ENCODE measurements around the gene TMEM50B. TPM values are rescaled to one million over a fixed set of nuclear protein-coding genes. Genes with fewer than 3 reads are reported as not detected.

The TMEM50B gene
- total RNA-seq, 2 experiments from 2014 or later, result 38.4 to 40.3 TPM

DNA sequence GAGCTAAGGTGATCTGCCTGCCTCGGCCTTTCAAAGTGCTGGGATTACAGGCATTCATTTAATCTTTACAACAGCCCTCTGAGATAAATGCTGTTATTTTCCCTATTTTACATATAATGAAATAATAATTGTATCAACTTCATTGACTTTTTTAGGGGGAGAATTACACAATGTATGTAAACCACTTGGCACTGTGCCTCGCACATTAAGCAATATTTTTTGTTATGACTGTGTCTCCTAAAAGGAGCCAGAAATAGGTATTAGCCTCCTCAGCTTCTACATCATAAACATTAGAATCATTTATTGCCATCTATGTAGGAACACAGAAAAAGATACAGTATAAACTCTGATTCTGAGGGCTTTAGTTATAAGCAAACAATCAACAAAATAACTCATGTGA is 12.8 kb upstream of the TMEM50B start:
- Histone ChIP-seq H3K4me3 (ENCODE audit: low read length) (no peak overlapping the region), H3K27ac (ENCODE audit: low read depth in 1 of 2, low read length in 2 of 2) (no peak overlapping the region), H3K36me3 (ENCODE audit: insufficient read depth, low read length) (no peaks in the 10 kb centered on the region), H3K4me1 (ENCODE audit: insufficient read depth, low read length) (peaks cover 14% of the 10 kb centered on the region), H3K27me3 (ENCODE audit: control insufficient read depth in 1 of 2, insufficient read depth in 2 of 2, low read length in 2 of 2) (no peaks in the 10 kb centered on the region), H3K9me3 (ENCODE audit: control insufficient read depth in 1 of 2, insufficient read depth in 1 of 2, low read length in 2 of 2) (no peaks in the 10 kb centered on the region)
- TF ChIP-seq, protein P1, sequence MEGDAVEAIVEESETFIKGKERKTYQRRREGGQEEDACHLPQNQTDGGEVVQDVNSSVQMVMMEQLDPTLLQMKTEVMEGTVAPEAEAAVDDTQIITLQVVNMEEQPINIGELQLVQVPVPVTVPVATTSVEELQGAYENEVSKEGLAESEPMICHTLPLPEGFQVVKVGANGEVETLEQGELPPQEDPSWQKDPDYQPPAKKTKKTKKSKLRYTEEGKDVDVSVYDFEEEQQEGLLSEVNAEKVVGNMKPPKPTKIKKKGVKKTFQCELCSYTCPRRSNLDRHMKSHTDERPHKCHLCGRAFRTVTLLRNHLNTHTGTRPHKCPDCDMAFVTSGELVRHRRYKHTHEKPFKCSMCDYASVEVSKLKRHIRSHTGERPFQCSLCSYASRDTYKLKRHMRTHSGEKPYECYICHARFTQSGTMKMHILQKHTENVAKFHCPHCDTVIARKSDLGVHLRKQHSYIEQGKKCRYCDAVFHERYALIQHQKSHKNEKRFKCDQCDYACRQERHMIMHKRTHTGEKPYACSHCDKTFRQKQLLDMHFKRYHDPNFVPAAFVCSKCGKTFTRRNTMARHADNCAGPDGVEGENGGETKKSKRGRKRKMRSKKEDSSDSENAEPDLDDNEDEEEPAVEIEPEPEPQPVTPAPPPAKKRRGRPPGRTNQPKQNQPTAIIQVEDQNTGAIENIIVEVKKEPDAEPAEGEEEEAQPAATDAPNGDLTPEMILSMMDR (IDR thresholded peaks at IDR 0.05), result no peak
- POLR2A ChIA-PET, result interaction anchor here (2.6 kb wide), 1 partner anchor 50 kb away, joined by 27 read pairs; the partner anchor contains the start of genes GART and SON
- intact Hi-C loops (cut with DNase I, micrococcal nuclease), result loop anchor here in 1 of 2 experiments (5.0 kb wide), 2 partner anchors 95 to 150 kb away; partner anchors contain the start of genes CRYZL1, DONSON and ITSN1
- no peaks in the 10 kb centered on the region for H3K27me3 Mint-ChIP-seq
- H3K36me3 Mint-ChIP-seq (ENCODE audit: low read depth), result peaks cover 8% of the 10 kb centered on the region
- peak overlapping the region; percentile 51 for H3K4me3 Mint-ChIP-seq
- no peak overlapping the region for H3K27ac Mint-ChIP-seq
- H3K4me1 Mint-ChIP-seq (ENCODE audit: low read depth), result peaks cover 13% of the 10 kb centered on the region
- ATAC-seq (ENCODE audit: poor library complexity), result no peak
- no peak for DNase-seq
- CTCF ChIA-PET, result interaction anchor here (0.7 to 4.3 kb wide), 2 partner anchors 12 to 1216 kb away, joined by 3 to 46 read pairs; partner anchors contain the start of gene TMEM50B
- no peaks in the 10 kb centered on the region for H3K9me3 Mint-ChIP-seq

DNA sequence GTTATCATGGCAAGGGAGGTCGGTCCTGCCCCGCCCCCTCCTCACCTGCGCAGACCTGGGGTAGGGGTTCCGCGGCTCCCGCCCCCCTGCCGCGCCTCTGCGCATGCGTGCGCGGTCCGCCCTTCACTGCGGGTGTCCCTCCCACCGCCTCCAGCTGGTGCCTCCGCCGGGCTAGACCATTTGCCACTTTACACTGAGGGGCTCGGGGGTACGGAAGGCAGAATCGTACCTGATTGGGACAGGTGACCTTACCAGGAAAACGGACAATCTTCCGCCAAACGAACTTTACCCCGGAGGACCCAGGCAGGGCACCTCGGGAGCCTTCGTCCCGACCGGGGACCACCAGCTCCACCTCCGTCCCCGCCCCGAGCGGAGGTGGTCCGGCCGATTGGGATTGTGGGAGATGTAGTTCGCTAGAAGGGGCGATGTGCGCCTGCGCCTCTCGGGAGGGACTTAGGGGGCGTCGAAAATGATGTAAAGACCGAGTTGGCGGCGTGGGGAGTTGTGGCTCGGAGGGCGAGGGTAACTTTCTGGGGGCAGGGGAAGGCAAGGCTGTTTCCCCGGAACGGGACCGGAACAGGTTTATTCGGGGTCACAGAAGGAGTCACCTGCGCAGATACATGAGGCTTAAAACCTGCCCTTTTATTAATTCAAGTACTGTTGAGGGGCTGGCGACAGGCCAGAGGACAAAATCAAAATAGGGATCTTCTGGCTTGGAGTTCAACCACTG is 11.8 kb upstream of the TMEM50B start, which contains the start of gene DNAJC28:
Gene DNAJC28 (minus strand): TSS at position 344 of the 730 bp plus-strand sequence. CDS start 2,323 bp downstream, outside the sequence.
- Histone ChIP-seq H3K9me3 (ENCODE audit: control insufficient read depth in 1 of 2, insufficient read depth in 1 of 2, low read length in 2 of 2) (no peaks in the 10 kb centered on the region), H3K27ac (ENCODE audit: low read depth in 1 of 2, low read length in 2 of 2) (peak within 1 kb of the TSS; percentile 39 to 63), H3K4me1 (ENCODE audit: insufficient read depth, low read length) (peaks cover 14% of the 10 kb centered on the region), H3K36me3 (ENCODE audit: insufficient read depth, low read length) (no peaks in the 10 kb centered on the region), H3K4me3 (ENCODE audit: low read length) (peak within 1 kb of the TSS; percentile 73), H3K27me3 (ENCODE audit: control insufficient read depth in 1 of 2, insufficient read depth in 2 of 2, low read length in 2 of 2) (no peaks in the 10 kb centered on the region)
- Mint-ChIP-seq H3K9me3 (no peaks in the 10 kb centered on the region), H3K27me3 (no peaks in the 10 kb centered on the region), H3K36me3 (ENCODE audit: low read depth) (peaks cover 8% of the 10 kb centered on the region), H3K4me3 (peak within 1 kb of the TSS; percentile 94), H3K27ac (peak within 1 kb of the TSS; percentile 85), H3K4me1 (ENCODE audit: low read depth) (peaks cover 13% of the 10 kb centered on the region)
- TF ChIP-seq, protein P1 (IDR thresholded peaks at IDR 0.05), result no peak
- DNase-seq (peak; percentile 89 to 96 (median 92)), ATAC-seq (ENCODE audit: poor library complexity) (peak; percentile 96)
- intact Hi-C loops (cut with DNase I, micrococcal nuclease), result loop anchor here (1.0 to 5.0 kb wide), 4 partner anchors 11 to 151 kb away; partner anchors contain the start of genes CRYZL1 (in 1 of the 2), DONSON (in 1 of the 2), GART (in 1 of the 2) and ITSN1 (in 1 of the 2)
- CTCF ChIA-PET, result interaction anchor here (1.0 to 4.3 kb wide), 3 partner anchors 11 to 131 kb away, joined by 3 to 46 read pairs (median 5); partner anchors contain the start of gene TMEM50B
- POLR2A ChIA-PET, result interaction anchor here (0.6 to 3.6 kb wide), 18 partner anchors 9 to 953 kb away, joined by 3 to 197 read pairs (median 4); partner anchors contain the start of genes DONSON, GART, IFNAR1 and PAXBP1

GRCh38 chr21:33490991-33491372 is 11.2 kb upstream of the TMEM50B start:
- no peaks in the 10 kb centered on the region for H3K9me3 ChIP-seq (ENCODE audit: control insufficient read depth in 1 of 2, insufficient read depth in 1 of 2, low read length in 2 of 2)
- H3K4me1 Mint-ChIP-seq (ENCODE audit: low read depth), result peaks cover 13% of the 10 kb centered on the region
- TF ChIP-seq, protein P1 (IDR thresholded peaks at IDR 0.05), result no peak
- H3K27me3 Mint-ChIP-seq, result no peaks in the 10 kb centered on the region
- H3K36me3 ChIP-seq (ENCODE audit: insufficient read depth, low read length), result no peaks in the 10 kb centered on the region
- DNase-seq, result no peak
- H3K27me3 ChIP-seq (ENCODE audit: control insufficient read depth in 1 of 2, insufficient read depth in 2 of 2, low read length in 2 of 2), result no peaks in the 10 kb centered on the region
- H3K27ac Mint-ChIP-seq, result peak overlapping the region; percentile 85
- no peak for ATAC-seq (ENCODE audit: poor library complexity)
- peak overlapping the region; percentile 94 for H3K4me3 Mint-ChIP-seq
- peaks cover 8% of the 10 kb centered on the region for H3K36me3 Mint-ChIP-seq (ENCODE audit: low read depth)
- peak overlapping the region; percentile 73 for H3K4me3 ChIP-seq (ENCODE audit: low read length)
- intact Hi-C loops (cut with DNase I, micrococcal nuclease), result loop anchor here (1.0 to 5.0 kb wide), 4 partner anchors 11 to 151 kb away; partner anchors contain the start of genes CRYZL1 (in 1 of the 2), DONSON (in 1 of the 2), GART (in 1 of the 2) and ITSN1 (in 1 of the 2)
- CTCF ChIA-PET, result interaction anchor here (1.0 to 4.3 kb wide), 3 partner anchors 10 to 130 kb away, joined by 3 to 46 read pairs (median 5); partner anchors contain the start of gene TMEM50B
- H3K4me1 ChIP-seq (ENCODE audit: insufficient read depth, low read length), result peaks cover 14% of the 10 kb centered on the region
- H3K9me3 Mint-ChIP-seq, result no peaks in the 10 kb centered on the region
- H3K27ac ChIP-seq (ENCODE audit: low read depth in 1 of 2, low read length in 2 of 2), result no peak overlapping the region
- POLR2A ChIA-PET, result interaction anchor here (0.6 to 3.6 kb wide), 15 partner anchors 9 to 953 kb away, joined by 3 to 197 read pairs (median 5); partner anchors contain the start of genes DONSON, GART, IFNAR1 and PAXBP1

All from CD4-positive, alpha-beta T cell (primary cell).